H9 (cell line): Measurements from ENCODE around the gene KCNJ12. TPM values are rescaled to one million over a fixed set of nuclear protein-coding genes. Genes with fewer than 3 reads are reported as not detected.

ENCODE experiments used
- DNase-seq: peaks from one replicate; pipeline ENCODE4 v3.0.0-alpha.2; 2017
- H2AFZ ChIP-seq: one replicate; pipeline ENCODE4 v1.6.1; 2013; ENCODE audit warnings: mild to moderate bottlenecking, low read length, control low read depth, moderate library complexity
- H2AK5ac ChIP-seq: 2 replicates; pipeline ENCODE4 v1.6.1; 2013; ENCODE audit warnings: low read length, control low read depth, mixed read lengths; ENCODE audit not compliant: insufficient read length
- H2BK120ac ChIP-seq: one replicate; pipeline ENCODE4 v1.6.1; 2013; ENCODE audit warnings: low read depth, mild to moderate bottlenecking, low read length, control low read depth, inconsistent platforms; ENCODE audit not compliant: poor library complexity, severe bottlenecking
- H2BK12ac ChIP-seq: 2 replicates; pipeline ENCODE4 v1.6.1; 2013; ENCODE audit warnings: low read length, control low read depth, mixed read lengths, low read depth; ENCODE audit not compliant: insufficient read length
- H2BK15ac ChIP-seq: 2 replicates; pipeline ENCODE4 v1.6.1; 2013; ENCODE audit warnings: low read depth, low read length, control low read depth
- H2BK20ac ChIP-seq: one replicate; pipeline ENCODE4 v1.6.1; 2013; ENCODE audit warnings: low read depth, mild to moderate bottlenecking, low read length, control low read depth, inconsistent platforms; ENCODE audit not compliant: poor library complexity, severe bottlenecking
- H2BK5ac ChIP-seq: 2 replicates; pipeline ENCODE4 v1.6.1; 2013; ENCODE audit warnings: low read length, control low read depth, mixed read lengths; ENCODE audit not compliant: insufficient read length
- H3K14ac ChIP-seq: 2 replicates; pipeline ENCODE4 v1.6.1; 2013; ENCODE audit warnings: low read length, control low read depth; ENCODE audit not compliant: insufficient read depth
- H3K18ac ChIP-seq: 2 replicates; pipeline ENCODE4 v1.6.1; 2013; ENCODE audit warnings: low read depth, mild to moderate bottlenecking, mixed read lengths, low read length, control low read depth; ENCODE audit not compliant: insufficient read length
- H3K23ac ChIP-seq: 2 replicates; pipeline ENCODE4 v1.6.1; 2013; ENCODE audit warnings: low read length, control low read depth, mixed read lengths, low read depth; ENCODE audit not compliant: insufficient read length
- H3K23me2 ChIP-seq: 2 replicates; pipeline ENCODE4 v1.6.1; 2013; ENCODE audit warnings: low read depth, mild to moderate bottlenecking, mixed read lengths, low read length, control low read depth; ENCODE audit not compliant: insufficient read length, poor library complexity, severe bottlenecking
- H3K27ac ChIP-seq: 2 replicates; pipeline ENCODE4 v1.5.1; 2013; ENCODE audit warnings: low read length, control low read depth, mixed read lengths, low read depth; ENCODE audit not compliant: insufficient read length
- H3K27me3 ChIP-seq: 2 replicates; pipeline ENCODE4 v1.6.1; 2013; ENCODE audit warnings: low read length, control low read depth, inconsistent platforms; ENCODE audit not compliant: insufficient read depth
- H3K4ac ChIP-seq: 2 replicates; pipeline ENCODE4 v1.6.1; 2013; ENCODE audit warnings: low read depth, mild to moderate bottlenecking, control low read depth, inconsistent platforms, low read length, moderate library complexity
- H3K4me1 ChIP-seq: 2 replicates; pipeline ENCODE4 v1.6.1; 2013; ENCODE audit warnings: low read length, control low read depth, inconsistent platforms; ENCODE audit not compliant: insufficient read depth
- H3K4me2 ChIP-seq: 2 replicates; pipeline ENCODE4 v1.6.1; 2013; ENCODE audit warnings: low read length, control low read depth, mixed read lengths; ENCODE audit not compliant: insufficient read length, insufficient read depth
- H3K56ac ChIP-seq: 2 replicates; pipeline ENCODE4 v1.6.1; 2013; ENCODE audit warnings: low read depth, mild to moderate bottlenecking, mixed read lengths, low read length, control low read depth; ENCODE audit not compliant: insufficient read length
- H3K79me1 ChIP-seq: 2 replicates; pipeline ENCODE4 v1.6.1; 2013; ENCODE audit warnings: low read depth, mild to moderate bottlenecking, moderate library complexity, low read length, control low read depth, inconsistent platforms; ENCODE audit not compliant: insufficient read depth, poor library complexity, severe bottlenecking
- H3K79me2 ChIP-seq: 2 replicates; pipeline ENCODE4 v1.6.1; 2013; ENCODE audit warnings: low read length, control low read depth, inconsistent platforms; ENCODE audit not compliant: insufficient read depth
- H3K9ac ChIP-seq: 2 replicates; pipeline ENCODE4 v1.6.1; 2013; ENCODE audit warnings: low read length, control low read depth, mixed read lengths; ENCODE audit not compliant: insufficient read length; ENCODE audit errors: extremely low read depth
- H3K9me3 ChIP-seq: one replicate; pipeline ENCODE4 v1.6.1; 2013; ENCODE audit warnings: low read depth, low read length, inconsistent platforms; ENCODE audit not compliant: control insufficient read depth
- H3T11ph ChIP-seq: one replicate; pipeline ENCODE4 v1.6.1; 2013; ENCODE audit warnings: mild to moderate bottlenecking, low read length, control low read depth, inconsistent platforms
- H4K20me1 ChIP-seq: one replicate; pipeline ENCODE4 v1.6.1; 2013; ENCODE audit not compliant: control insufficient read depth, insufficient read length, insufficient read depth
- H4K5ac ChIP-seq: 2 replicates; pipeline ENCODE4 v1.6.1; 2013; ENCODE audit warnings: low read depth, mild to moderate bottlenecking, mixed read lengths, low read length, control low read depth; ENCODE audit not compliant: insufficient read length
- H4K8ac ChIP-seq: replicated peaks from 2 replicates; pipeline ENCODE4 v1.6.1; 2013; ENCODE audit warnings: low read length, control low read depth, mixed read lengths, low read depth; ENCODE audit not compliant: insufficient read length
- H4K91ac ChIP-seq: 2 replicates; pipeline ENCODE4 v1.6.1; 2013; ENCODE audit warnings: low read depth, mild to moderate bottlenecking, moderate library complexity, mixed read lengths, low read length, control low read depth; ENCODE audit not compliant: insufficient read length
- H3K27ac Mint-ChIP-seq, 3 experiments: 2 replicates in 2 of 3; 3 replicates in 1 of 3; pipeline ENCODE4 v1.8.0; 2020 to 2021; ENCODE audit warnings: mixed read lengths in 3 of 3, mild to moderate bottlenecking in 1 of 3, moderate library complexity in 1 of 3
- H3K27me3 Mint-ChIP-seq: 2 replicates; pipeline ENCODE4 v1.8.0; 2021; ENCODE audit warnings: low read depth, mild to moderate bottlenecking, moderate library complexity, mixed read lengths
- H3K36me3 Mint-ChIP-seq, 3 experiments: 2 replicates in 2 of 3; 3 replicates in 1 of 3; pipeline ENCODE4 v1.8.0; 2020 to 2021; ENCODE audit warnings: low read depth in 3 of 3, mixed read lengths in 3 of 3; ENCODE audit not compliant: insufficient read depth in 1 of 3
- H3K4me1 Mint-ChIP-seq, 2 experiments: 2 replicates each; pipeline ENCODE4 v1.8.0; 2020; ENCODE audit warnings: mixed read lengths in 2 of 2
- H3K4me3 Mint-ChIP-seq, 2 experiments: 2 replicates in 1 of 2; 3 replicates in 1 of 2; pipeline ENCODE4 v1.8.0; 2020 to 2021; ENCODE audit warnings: mild to moderate bottlenecking in 2 of 2, mixed read lengths in 2 of 2, moderate library complexity in 1 of 2
- H3K9me3 Mint-ChIP-seq, 2 experiments: 2 replicates in 1 of 2; 3 replicates in 1 of 2; pipeline ENCODE4 v1.8.0; 2020; ENCODE audit warnings: mild to moderate bottlenecking in 2 of 2, mixed read lengths in 2 of 2, moderate library complexity in 1 of 2
- CTCF ChIP-seq: fragments of 200-600 bp; sonication (generic); conservative IDR thresholded peaks from 3 replicates; pipeline ENCODE4 v1.8.0; 2021; ENCODE audit warnings: antibody characterized with exemption, mild to moderate bottlenecking
- WGBS: extraction: QIAGEN DNeasy Blood & Tissue Kit; methylation state at CpG from one replicate; pipeline ENCODE4 v1.1.7; 2013; ENCODE audit warnings: missing lambda C conversion rate, low lambda C conversion rate, mixed read lengths; ENCODE audit not compliant: insufficient read length; ENCODE audit errors: extremely low coverage; 5-methylcytosine and 5-hydroxymethylcytosine counted together
- total RNA-seq: library from RNA; stranded (reverse); gene quantifications from 2 replicates; pipeline ENCODE4 v1.2.1, GENCODE V29; 2021

The KCNJ12 gene
- total RNA-seq, 1 experiment from 2014 or later = 0.39 TPM

GRCh38 chr17:21356537-21357127 is 19.5 kb upstream of the KCNJ12 start:
- Histone ChIP-seq H2BK20ac (no peak overlapping the region), H3K14ac (no peak overlapping the region), H4K20me1 (no peaks in the 10 kb centered on the region), H3T11ph (no peak overlapping the region), H3K18ac (no peak overlapping the region), H2AK5ac (no peak overlapping the region), H3K23ac (no peak overlapping the region), H3K27me3 (no peaks in the 10 kb centered on the region), H4K91ac (no peak overlapping the region), H3K23me2 (no peaks in the 10 kb centered on the region), H3K9me3 (no peaks in the 10 kb centered on the region), H4K5ac (no peak overlapping the region), H2BK5ac (no peak overlapping the region), H4K8ac (no peak overlapping the region), H2AFZ (no peak overlapping the region), H3K79me2 (no peaks in the 10 kb centered on the region), H2BK12ac (no peak overlapping the region), H3K4me2 (no peak overlapping the region), H2BK15ac (no peak overlapping the region), H3K56ac (no peak overlapping the region), H3K4me1 (no peaks in the 10 kb centered on the region; the same call in 1 of the 2 replicates), H3K79me1 (no peaks in the 10 kb centered on the region), H2BK120ac (no peak overlapping the region), H3K27ac (no peak overlapping the region), H3K4ac (no peak overlapping the region), H3K9ac (no peak overlapping the region)
- TF ChIP-seq CTCF = no peak
- Mint-ChIP-seq H3K27ac (no peak overlapping the region), H3K9me3 (no peaks in the 10 kb centered on the region; a peak in 1 of 5 replicates), H3K27me3 (peaks cover 14% of the 10 kb centered on the region), H3K4me3 (no peak overlapping the region; a peak in 1 of 5 replicates), H3K36me3 (no peaks in the 10 kb centered on the region), H3K4me1 (peaks cover 23 to 28% of the 10 kb centered on the region in 2 experiments)
- no peak for DNase-seq
- WGBS = 100% methylated on average over 1 of the region's 2 CpGs
